CD4-positive, alpha-beta T cell treated with Interleukin-2 at 100 ng/mL for 4 hours (primary cell): Measurements from ENCODE around the gene MRPL50.

Experiments
- DNase-seq: peaks from one replicate; pipeline ENCODE4 v3.0.0-alpha.2; 2020; ENCODE audit warnings: low spot score

The MRPL50 gene

DNA sequence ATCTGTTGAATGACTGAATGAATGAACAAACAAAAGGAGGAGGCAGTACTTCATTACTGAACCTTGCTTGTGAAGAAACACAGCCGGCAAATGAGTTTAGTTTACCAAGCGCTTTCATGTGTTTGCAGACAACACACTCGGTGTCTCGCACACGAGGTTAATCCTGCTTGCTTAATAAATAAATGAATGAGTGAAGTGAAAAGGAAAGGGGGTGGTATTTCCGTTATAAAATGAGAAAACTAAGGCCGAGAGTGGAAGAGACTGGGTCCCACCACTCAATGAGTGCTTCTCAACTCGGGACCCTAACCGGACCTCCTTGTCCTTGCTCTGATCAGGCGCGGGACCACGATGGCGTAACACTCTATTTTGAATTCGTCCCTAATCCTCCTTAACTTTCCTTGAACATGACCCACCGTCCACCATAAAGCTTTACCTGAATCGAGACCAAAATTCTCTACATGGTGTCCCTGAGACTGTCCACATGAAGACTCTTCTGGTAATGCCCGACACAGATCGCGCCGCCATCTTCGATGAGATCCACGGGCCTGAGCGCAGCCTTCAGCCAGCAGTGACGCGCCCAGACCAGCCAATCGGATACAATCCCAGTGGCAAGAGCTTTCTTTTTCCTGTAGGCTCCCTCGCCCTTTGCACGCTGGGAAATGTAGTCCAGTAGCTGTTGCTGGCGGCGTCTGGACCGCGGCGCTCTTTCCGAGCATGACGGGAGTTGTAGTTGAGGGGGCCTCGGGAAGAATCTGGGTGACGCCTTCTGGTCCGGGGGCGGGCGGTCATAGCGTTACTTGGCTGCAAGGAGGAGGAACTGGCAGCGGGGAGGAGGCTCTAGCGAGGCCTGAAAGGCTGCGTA lies at the start of gene MRPL50, which contains the start of gene ZNF189:
Gene MRPL50, minus strand, starts transcription at position 551 of the 862 bp plus-strand sequence. Its CDS starts 26 bp downstream, at position 525.
Gene ZNF189, plus strand, starts transcription at position 784 of the 862 bp plus-strand sequence. CDS start 306 bp downstream, outside the sequence.
- DNase-seq = peak; percentile 98

GRCh38 chr9:101446732-101447131 lies 48.3 kb upstream of the MRPL50 start:
- no peak for DNase-seq

- DNase-seq = no peak
Measured at GRCh38 chr9:101445353-101446029, 47.1 kb upstream of the MRPL50 start.

- no peak for DNase-seq
Measured at GRCh38 chr9:101443364-101443771, 45.0 kb upstream of the MRPL50 start.

DNA sequence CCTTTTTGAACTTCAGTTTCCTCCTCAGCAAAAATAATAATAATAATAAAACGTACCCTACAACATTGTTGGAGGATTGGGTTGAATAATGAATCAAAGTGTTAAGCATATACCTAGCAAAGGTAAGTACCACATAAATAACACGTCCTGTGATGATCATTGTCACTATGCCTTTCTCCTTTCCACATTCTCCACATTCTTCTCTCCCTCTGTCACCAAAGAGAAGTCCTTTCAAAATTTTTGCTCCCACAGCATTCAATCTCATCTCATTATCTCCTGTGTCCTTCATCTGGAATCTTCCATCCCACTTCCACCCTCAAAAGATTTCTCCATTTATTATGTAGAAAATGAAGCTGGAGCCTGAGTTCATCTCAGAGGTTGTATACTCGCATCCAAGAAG lies 44.3 kb upstream of the MRPL50 start:
- DNase-seq = no peak

GRCh38 chr9:101442318-101442717 lies 43.9 kb upstream of the MRPL50 start:
- DNase-seq = no peak

- DNase-seq = no peak
Measured at GRCh38 chr9:101440714-101441230, 42.4 kb upstream of the MRPL50 start.

DNA sequence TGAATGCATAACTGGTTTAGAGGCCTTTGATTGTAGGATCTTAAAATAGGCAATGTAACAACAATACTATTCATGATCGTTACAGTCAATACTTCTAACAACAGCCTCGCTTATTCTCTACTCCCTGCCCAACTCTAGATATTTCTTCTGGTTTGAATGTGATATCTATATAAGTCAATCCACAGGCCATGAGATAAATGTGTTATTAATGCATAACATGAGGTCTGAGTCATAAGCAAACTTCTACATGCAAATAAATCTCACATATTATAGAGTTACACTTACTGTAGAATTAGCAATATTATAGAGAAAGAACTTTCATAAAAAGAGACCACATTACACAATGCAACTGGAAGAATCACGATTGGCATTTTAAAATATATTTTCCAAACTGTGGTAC lies 40.1 kb upstream of the MRPL50 start:
- no peak for DNase-seq

DNA sequence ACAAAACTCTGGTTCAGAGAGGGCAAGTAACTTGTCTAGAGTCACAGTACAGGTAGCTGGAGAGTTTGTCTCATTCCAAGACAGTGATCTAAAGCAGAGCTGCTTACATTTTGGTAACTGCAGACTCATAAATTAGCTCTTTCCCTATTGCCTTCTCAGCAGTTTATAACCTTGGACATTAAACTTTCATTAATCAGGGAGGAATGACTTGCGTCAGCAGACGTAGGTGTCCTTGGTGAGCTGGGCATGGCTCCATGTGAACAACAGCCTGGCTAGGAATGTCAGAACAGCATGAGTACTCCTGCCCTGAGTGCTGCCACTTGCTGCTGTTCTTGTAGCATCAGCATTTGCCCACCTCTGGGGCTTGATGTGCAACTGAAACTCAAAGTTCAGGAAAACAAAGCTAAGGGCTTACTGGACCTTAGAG lies 39.4 kb upstream of the MRPL50 start:
- no peak for DNase-seq

DNA sequence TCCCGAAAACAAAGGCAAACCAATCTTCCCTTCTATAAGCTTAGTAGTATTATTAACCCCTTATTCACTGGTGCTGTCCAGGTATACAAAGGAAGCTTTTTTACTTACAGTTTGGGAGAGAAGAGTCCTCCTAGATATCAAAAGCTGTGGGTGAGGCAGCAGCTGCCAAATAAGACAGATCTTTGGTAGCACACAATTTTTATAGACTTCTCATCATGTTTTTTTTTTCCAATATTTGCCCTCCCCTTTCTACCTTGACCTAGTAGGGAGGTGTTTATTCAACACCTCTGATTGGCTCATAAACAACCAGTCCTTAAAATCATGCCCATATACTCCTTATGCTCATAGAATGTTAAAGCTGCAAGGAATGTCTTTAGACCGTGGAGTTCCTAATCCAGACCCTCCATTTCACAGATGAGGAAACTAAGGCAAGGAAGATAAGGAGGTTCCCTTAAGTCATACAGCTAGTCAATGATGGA lies 37.2 kb upstream of the MRPL50 start, which contains the start of gene ALDOB:
Gene ALDOB, minus strand, starts transcription at position 174 of the 479 bp plus-strand sequence. CDS start 4,887 bp downstream, outside the sequence.
- no peak for DNase-seq

- DNase-seq = no peak
Measured at GRCh38 chr9:101434998-101435397, 36.6 kb upstream of the MRPL50 start.

GRCh38 chr9:101433229-101433628 lies 34.8 kb upstream of the MRPL50 start:
- no peak for DNase-seq

- DNase-seq = no peak
Measured at GRCh38 chr9:101432740-101433139, 34.3 kb upstream of the MRPL50 start.

DNA sequence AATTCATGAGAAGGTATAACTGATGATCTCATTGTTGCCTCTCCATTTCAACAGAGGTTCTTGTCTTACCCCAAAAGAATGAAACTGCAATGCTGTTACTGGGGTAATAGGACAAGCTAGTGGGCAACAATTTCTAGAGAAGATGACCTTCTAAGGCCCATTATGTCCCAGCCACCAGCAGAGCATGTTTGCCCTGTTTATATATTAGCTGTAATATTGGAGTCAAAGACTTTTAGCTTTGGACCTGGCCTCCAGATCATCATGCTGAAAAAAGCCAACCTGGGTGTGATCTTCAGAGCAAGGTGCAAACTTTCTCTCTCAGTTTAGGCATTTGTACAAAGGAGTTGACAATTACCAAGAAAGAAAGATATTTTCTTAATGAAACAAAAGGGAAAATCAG lies 33.8 kb upstream of the MRPL50 start:
- no peak for DNase-seq

DNA sequence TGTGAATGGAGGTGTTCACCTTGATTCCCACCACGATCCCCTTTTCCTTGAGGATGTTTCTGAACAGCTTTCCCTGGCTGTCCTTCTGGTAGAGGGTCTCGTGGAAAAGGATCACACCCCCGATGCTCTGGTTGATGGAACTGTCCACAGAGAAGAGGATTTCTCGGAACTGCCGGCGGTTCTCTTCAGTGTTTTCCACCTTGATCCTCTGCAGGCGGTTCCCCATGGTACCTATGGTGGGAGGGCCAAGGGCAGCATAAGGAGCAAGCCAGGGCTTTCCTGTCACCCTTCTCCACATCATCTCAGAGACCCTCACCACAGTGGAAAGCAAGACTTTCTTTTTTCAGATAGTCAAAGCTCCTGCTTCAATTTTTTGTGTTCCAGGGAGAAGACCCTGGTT lies 31.3 kb upstream of the MRPL50 start:
- no peak for DNase-seq

DNA sequence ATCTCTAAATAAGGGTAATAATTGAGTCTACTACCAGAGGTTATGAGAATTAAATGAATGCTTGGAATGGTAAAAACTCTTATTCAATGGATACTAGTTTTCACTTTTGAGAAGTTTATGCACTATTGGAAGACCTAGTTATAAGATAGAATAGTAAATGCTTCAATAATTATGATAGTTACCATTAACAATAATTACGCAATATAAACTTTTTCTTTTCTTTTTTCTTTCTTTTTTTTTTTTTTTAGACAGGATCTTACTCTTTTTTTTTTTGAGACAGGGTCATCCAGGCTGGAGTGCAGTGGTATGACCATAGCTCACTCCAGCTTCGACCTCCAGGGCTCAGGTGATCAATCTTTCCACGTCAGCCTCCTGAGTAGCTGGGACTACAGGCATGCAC lies 30.5 kb upstream of the MRPL50 start:
- no peak for DNase-seq

GRCh38 chr9:101427957-101428655 lies 29.7 kb upstream of the MRPL50 start:
- no peak for DNase-seq

GRCh38 chr9:101427358-101427757 lies 28.9 kb upstream of the MRPL50 start:
- no peak for DNase-seq

- no peak for DNase-seq
Measured at GRCh38 chr9:101421653-101422065, 23.2 kb upstream of the MRPL50 start.

DNA sequence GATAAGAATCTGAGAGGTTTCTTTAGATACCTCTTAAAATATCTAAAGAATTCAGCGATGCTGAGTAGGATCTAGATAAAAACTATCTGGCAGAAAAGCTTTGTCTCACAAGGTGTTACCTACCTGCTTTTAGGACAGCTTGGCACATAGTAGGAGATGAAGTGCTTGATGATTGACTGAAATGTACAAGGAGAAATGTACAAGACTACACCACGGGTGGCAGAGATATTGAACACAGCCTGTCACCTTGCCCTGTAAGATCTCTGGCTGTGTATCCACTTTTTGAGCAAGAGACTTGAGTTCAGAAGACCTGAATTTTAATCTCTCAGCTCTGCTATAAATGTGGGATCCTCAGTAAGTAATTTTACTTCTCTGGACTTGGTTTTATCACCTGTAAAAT lies 21.4 kb upstream of the MRPL50 start:
- no peak for DNase-seq

DNA sequence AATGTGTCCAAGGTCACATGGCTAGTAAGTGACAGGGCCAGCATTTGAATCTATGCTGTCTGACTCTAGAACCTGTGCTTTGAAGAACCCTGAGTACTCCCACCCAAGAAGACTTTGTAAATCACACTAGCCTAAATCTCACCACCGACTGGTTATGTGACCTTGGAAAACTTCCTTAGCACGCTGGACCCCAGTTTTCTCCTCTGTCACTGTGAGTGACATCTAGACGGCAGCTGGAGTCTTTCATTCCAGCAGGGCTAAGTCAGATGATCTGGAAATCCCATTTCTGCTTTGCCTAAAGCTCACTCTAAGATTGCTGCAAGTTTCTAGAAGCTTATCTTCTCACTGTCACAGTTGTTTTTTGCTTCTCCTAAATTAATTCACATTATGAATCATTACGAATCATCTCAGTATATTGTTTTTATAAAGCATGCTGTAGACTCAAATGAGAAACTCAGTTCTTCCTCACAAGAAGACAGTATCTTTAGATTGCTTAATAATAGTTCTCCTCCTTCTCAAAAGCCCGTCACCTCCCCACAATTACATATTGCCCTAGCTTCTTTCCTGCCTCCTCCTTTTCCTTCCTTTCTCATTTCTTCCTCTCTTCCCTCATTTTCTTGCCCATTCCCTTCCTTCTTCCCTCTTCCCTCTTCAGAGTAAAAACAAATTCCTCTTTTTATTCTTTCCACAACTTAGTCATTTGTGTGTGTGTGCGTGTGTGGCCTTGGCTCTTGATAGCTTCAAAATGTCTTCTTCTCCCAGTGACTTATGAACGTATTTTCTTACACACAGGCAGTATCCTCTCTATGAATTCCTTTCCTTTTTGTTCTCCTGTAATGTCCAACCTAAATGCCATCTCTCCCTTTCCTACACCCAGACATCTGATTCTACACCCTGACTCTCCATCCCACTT lies 20.4 kb upstream of the MRPL50 start:
- DNase-seq = no peak
